ENCODE results near the gene SNAPC1. TPM values are rescaled to one million over a fixed set of nuclear protein-coding genes. Genes with fewer than 3 reads are reported as not detected.

SNAPC1 gene
- total RNA-seq, 1 donor from 2014 or later: 5.2 TPM

DNA sequence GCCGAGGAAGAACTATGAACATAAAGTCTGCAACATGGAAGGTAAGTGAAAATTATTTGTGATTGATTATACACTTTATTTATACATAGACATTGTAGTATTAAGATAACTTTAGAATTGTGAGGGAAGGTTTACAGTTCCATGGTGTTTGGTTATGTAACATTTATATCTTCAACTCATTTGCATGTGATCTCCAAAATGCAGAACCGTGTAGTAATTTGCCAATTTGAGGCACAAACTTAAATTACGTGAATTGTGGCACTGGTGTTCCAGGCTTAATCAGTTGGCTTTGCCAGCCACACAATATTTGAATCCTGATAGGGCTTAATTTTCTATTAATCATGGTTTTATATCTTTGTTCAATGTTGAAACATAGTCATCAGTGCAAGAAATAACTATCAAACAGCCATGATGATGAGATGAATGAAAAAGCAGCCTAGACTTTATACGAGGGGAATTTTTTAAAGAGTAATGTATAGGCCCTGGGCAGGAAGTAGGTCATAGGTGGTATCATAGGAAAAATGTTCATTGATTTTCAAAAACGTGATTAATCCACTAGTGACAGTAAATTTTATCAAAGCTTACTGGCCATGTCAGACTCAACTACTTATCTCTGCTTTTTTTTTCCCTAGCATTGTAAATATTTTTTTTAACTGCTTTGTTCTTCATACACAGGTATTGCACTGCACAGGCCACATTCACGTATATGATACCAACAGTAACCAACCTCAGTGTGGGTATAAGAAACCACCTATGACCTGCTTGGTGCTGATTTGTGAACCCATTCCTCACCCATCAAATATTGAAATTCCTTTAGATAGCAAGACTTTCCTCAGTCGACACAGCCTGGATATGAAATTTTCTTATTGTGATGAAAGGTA is 35.2 kb upstream of the SNAPC1 start:
- DNase-seq (ENCODE audit: low spot score): no peak
- TF ChIP-seq, protein P1, sequence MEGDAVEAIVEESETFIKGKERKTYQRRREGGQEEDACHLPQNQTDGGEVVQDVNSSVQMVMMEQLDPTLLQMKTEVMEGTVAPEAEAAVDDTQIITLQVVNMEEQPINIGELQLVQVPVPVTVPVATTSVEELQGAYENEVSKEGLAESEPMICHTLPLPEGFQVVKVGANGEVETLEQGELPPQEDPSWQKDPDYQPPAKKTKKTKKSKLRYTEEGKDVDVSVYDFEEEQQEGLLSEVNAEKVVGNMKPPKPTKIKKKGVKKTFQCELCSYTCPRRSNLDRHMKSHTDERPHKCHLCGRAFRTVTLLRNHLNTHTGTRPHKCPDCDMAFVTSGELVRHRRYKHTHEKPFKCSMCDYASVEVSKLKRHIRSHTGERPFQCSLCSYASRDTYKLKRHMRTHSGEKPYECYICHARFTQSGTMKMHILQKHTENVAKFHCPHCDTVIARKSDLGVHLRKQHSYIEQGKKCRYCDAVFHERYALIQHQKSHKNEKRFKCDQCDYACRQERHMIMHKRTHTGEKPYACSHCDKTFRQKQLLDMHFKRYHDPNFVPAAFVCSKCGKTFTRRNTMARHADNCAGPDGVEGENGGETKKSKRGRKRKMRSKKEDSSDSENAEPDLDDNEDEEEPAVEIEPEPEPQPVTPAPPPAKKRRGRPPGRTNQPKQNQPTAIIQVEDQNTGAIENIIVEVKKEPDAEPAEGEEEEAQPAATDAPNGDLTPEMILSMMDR (IDR thresholded peaks at IDR 0.05; ENCODE audit: unreplicated experiment): no peak
- H3K4me1 Mint-ChIP-seq (ENCODE audit: unreplicated experiment): no peaks in the 10 kb centered on the region
- peaks cover 2% of the 10 kb centered on the region for H3K27me3 Mint-ChIP-seq (ENCODE audit: unreplicated experiment)
- no peaks in the 10 kb centered on the region for H3K9me3 Mint-ChIP-seq (ENCODE audit: unreplicated experiment)
- peaks cover 25% of the 10 kb centered on the region for H3K36me3 Mint-ChIP-seq (ENCODE audit: low read depth, unreplicated experiment)
- H3K4me3 Mint-ChIP-seq (ENCODE audit: unreplicated experiment): no peak overlapping the region
- no peak overlapping the region for H3K27ac Mint-ChIP-seq (ENCODE audit: unreplicated experiment)

GRCh38 chr14:61730756-61731373 is 31.4 kb upstream of the SNAPC1 start:
- TF ChIP-seq, protein P1 (IDR thresholded peaks at IDR 0.05; ENCODE audit: unreplicated experiment): peak; percentile 17
- Mint-ChIP-seq H3K9me3 (ENCODE audit: unreplicated experiment) (no peaks in the 10 kb centered on the region), H3K36me3 (ENCODE audit: low read depth, unreplicated experiment) (peaks cover 36% of the 10 kb centered on the region), H3K27ac (ENCODE audit: unreplicated experiment) (no peak overlapping the region), H3K4me1 (ENCODE audit: unreplicated experiment) (no peaks in the 10 kb centered on the region), H3K4me3 (ENCODE audit: unreplicated experiment) (no peak overlapping the region), H3K27me3 (ENCODE audit: unreplicated experiment) (peaks cover 2% of the 10 kb centered on the region)
- no peak for DNase-seq (ENCODE audit: low spot score)

DNA sequence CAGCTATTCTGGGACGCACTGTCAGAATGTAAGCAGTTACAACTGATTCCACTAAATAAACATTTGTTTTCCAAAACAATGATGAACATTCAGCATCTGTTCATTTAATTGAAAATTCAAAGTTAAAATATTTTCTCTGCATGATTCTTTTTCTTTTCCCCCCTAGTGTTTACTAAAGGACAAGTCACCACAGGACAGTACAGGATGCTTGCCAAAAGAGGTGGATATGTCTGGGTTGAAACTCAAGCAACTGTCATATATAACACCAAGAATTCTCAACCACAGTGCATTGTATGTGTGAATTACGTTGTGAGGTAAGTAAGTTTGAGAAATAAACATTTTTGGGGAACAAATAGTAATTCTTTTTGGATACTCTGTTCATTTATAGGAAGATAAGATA is 28.2 kb upstream of the SNAPC1 start:
- peaks cover 2% of the 10 kb centered on the region for H3K27me3 Mint-ChIP-seq (ENCODE audit: unreplicated experiment)
- no peaks in the 10 kb centered on the region for H3K9me3 Mint-ChIP-seq (ENCODE audit: unreplicated experiment)
- TF ChIP-seq, protein P1 (IDR thresholded peaks at IDR 0.05; ENCODE audit: unreplicated experiment): no peak
- H3K4me1 Mint-ChIP-seq (ENCODE audit: unreplicated experiment): no peaks in the 10 kb centered on the region
- no peak for DNase-seq (ENCODE audit: low spot score)
- no peak overlapping the region for H3K4me3 Mint-ChIP-seq (ENCODE audit: unreplicated experiment)
- H3K27ac Mint-ChIP-seq (ENCODE audit: unreplicated experiment): no peak overlapping the region
- H3K36me3 Mint-ChIP-seq (ENCODE audit: low read depth, unreplicated experiment): peaks cover 40% of the 10 kb centered on the region

GRCh38 chr14:61736751-61737150 is 25.5 kb upstream of the SNAPC1 start:
- TF ChIP-seq, protein P1 (IDR thresholded peaks at IDR 0.05; ENCODE audit: unreplicated experiment): no peak
- no peak for DNase-seq (ENCODE audit: low spot score)
- Mint-ChIP-seq H3K9me3 (ENCODE audit: unreplicated experiment) (no peaks in the 10 kb centered on the region), H3K27ac (ENCODE audit: unreplicated experiment) (no peak overlapping the region), H3K27me3 (ENCODE audit: unreplicated experiment) (no peaks in the 10 kb centered on the region), H3K36me3 (ENCODE audit: low read depth, unreplicated experiment) (peaks cover 35% of the 10 kb centered on the region), H3K4me1 (ENCODE audit: unreplicated experiment) (no peaks in the 10 kb centered on the region), H3K4me3 (ENCODE audit: unreplicated experiment) (peak overlapping the region; percentile 14)

GRCh38 chr14:61737915-61738314 is 24.3 kb upstream of the SNAPC1 start:
- Mint-ChIP-seq H3K27me3 (ENCODE audit: unreplicated experiment) (no peaks in the 10 kb centered on the region), H3K36me3 (ENCODE audit: low read depth, unreplicated experiment) (peaks cover 35% of the 10 kb centered on the region), H3K27ac (ENCODE audit: unreplicated experiment) (no peak overlapping the region), H3K4me1 (ENCODE audit: unreplicated experiment) (no peaks in the 10 kb centered on the region), H3K4me3 (ENCODE audit: unreplicated experiment) (no peak overlapping the region), H3K9me3 (ENCODE audit: unreplicated experiment) (no peaks in the 10 kb centered on the region)
- TF ChIP-seq, protein P1 (IDR thresholded peaks at IDR 0.05; ENCODE audit: unreplicated experiment): no peak
- DNase-seq (ENCODE audit: low spot score): no peak

All from endothelial cell (in vitro differentiated cells).